GM18868 (cell line): ENCODE results near the gene TSNAXIP1.

Experiments
- ATAC-seq: cut with Tn5 transposase; IDR thresholded peaks from one replicate; pipeline ENCODE4 v1.9.1; 2021; ENCODE audit warnings: mild to moderate bottlenecking, moderate library complexity; ENCODE audit not compliant: unreplicated experiment

The TSNAXIP1 gene

GRCh38 chr16:67782567-67783352 is 23.9 kb upstream of the TSNAXIP1 start:
- ATAC-seq, result no peak

- ATAC-seq, result no peak
These were observed 23.4 kb upstream of the TSNAXIP1 start for GRCh38 chr16:67783353-67783725.

GRCh38 chr16:67786491-67786890 is 20.2 kb upstream of the TSNAXIP1 start:
- ATAC-seq, result no peak

GRCh38 chr16:67790071-67790470 is 16.6 kb upstream of the TSNAXIP1 start:
- ATAC-seq, result no peak

- ATAC-seq, result no peak
These were observed 10.5 kb upstream of the TSNAXIP1 start for GRCh38 chr16:67796099-67796718.

- ATAC-seq, result no peak
These were observed 6.3 kb upstream of the TSNAXIP1 start for GRCh38 chr16:67800338-67800926.

GRCh38 chr16:67801241-67801640 is 5.4 kb upstream of the TSNAXIP1 start:
- no peak for ATAC-seq

GRCh38 chr16:67801883-67802282 is 4.8 kb upstream of the TSNAXIP1 start:
- ATAC-seq, result no peak

- no peak for ATAC-seq
These were observed 2.8 kb upstream of the TSNAXIP1 start for GRCh38 chr16:67803894-67804293.

- ATAC-seq, result no peak
These were observed 1.7 kb upstream of the TSNAXIP1 start for GRCh38 chr16:67804853-67805542.

GRCh38 chr16:67805718-67806427 is 816 bp upstream of the TSNAXIP1 start:
- ATAC-seq, result no peak

GRCh38 chr16:67807148-67807682 is 526 bp downstream of the TSNAXIP1 start:
- ATAC-seq, result no peak

GRCh38 chr16:67811899-67812298 is 5.2 kb downstream of the TSNAXIP1 start:
- ATAC-seq, result no peak

GRCh38 chr16:67814567-67814966 is 7.9 kb downstream of the TSNAXIP1 start:
- ATAC-seq, result no peak

GRCh38 chr16:67820608-67821259 is 14.0 kb downstream of the TSNAXIP1 start:
- no peak for ATAC-seq

- ATAC-seq, result no peak
These were observed 15.8 kb downstream of the TSNAXIP1 start for GRCh38 chr16:67822511-67822910.

- ATAC-seq, result no peak
These were observed 18.4 kb downstream of the TSNAXIP1 start for GRCh38 chr16:67825119-67825518.

GRCh38 chr16:67825906-67826305 is 19.2 kb downstream of the TSNAXIP1 start:
- ATAC-seq, result no peak

- ATAC-seq, result no peak
These were observed 22.0 kb downstream of the TSNAXIP1 start for GRCh38 chr16:67828651-67829050.

- no peak for ATAC-seq
These were observed 26.3 kb downstream of the TSNAXIP1 start for GRCh38 chr16:67833030-67833414.
